GM12873 (cell line): Measurements from ENCODE around the gene DCBLD2.

Experiments used
- CTCF ChIP-seq: IDR thresholded peaks from 2 replicates; pipeline ENCODE4 v1.5.1; 2012; ENCODE audit warnings: low read depth, mild to moderate bottlenecking, moderate library complexity, low read length, control low read depth; ENCODE audit not compliant: insufficient read depth; ENCODE audit errors: missing control alignments

Gene DCBLD2

GRCh38 chr3:98875535-98875934, 26.0 kb downstream of the DCBLD2 start:
- TF ChIP-seq CTCF, result no peak

- TF ChIP-seq CTCF, result no peak
Measured at GRCh38 chr3:98874602-98875249, 26.8 kb downstream of the DCBLD2 start.

- no peak for TF ChIP-seq CTCF
Measured at GRCh38 chr3:98869391-98869790, 32.1 kb downstream of the DCBLD2 start.

- TF ChIP-seq CTCF, result no peak
Measured at GRCh38 chr3:98856724-98857123, 44.8 kb downstream of the DCBLD2 start.

GRCh38 chr3:98855806-98856400, 45.6 kb downstream of the DCBLD2 start:
- TF ChIP-seq CTCF, result no peak

GRCh38 chr3:98848108-98848507, 53.4 kb downstream of the DCBLD2 start:
- no peak for TF ChIP-seq CTCF

GRCh38 chr3:98846101-98846500, 55.4 kb downstream of the DCBLD2 start:
- TF ChIP-seq CTCF, result no peak
